Activated CD8-positive, alpha-beta memory T cell treated with anti-CD3 and anti-CD28 coated beads, Interleukin-2, amount 50 U/mL, for 4 hours (primary cell): Measurements from ENCODE around the gene HGFAC.

Experiments used
- DNase-seq: peaks from one replicate; pipeline ENCODE4 v3.0.0-alpha.2; 2020

HGFAC gene

DNA sequence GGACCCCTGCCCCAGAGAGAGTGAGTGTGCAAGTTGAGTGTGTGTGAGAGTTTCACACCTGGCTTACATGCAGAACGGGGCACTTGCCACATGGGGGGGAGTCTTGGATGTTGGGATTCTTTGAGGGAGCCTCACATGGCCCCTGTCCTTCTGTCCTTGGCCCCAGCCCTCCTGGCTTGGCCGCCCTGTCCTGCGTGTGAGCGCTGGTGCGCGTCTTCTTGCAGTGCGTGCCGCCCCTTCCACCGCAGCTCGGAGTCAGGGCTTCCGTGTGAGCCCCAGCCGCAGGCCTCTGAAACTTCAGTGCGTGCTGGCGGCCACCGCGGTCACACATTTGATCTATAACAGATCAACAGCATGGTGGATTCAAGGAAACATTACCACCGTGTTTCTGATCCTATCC is 30.1 kb upstream of the HGFAC start:
- no peak for DNase-seq

DNA sequence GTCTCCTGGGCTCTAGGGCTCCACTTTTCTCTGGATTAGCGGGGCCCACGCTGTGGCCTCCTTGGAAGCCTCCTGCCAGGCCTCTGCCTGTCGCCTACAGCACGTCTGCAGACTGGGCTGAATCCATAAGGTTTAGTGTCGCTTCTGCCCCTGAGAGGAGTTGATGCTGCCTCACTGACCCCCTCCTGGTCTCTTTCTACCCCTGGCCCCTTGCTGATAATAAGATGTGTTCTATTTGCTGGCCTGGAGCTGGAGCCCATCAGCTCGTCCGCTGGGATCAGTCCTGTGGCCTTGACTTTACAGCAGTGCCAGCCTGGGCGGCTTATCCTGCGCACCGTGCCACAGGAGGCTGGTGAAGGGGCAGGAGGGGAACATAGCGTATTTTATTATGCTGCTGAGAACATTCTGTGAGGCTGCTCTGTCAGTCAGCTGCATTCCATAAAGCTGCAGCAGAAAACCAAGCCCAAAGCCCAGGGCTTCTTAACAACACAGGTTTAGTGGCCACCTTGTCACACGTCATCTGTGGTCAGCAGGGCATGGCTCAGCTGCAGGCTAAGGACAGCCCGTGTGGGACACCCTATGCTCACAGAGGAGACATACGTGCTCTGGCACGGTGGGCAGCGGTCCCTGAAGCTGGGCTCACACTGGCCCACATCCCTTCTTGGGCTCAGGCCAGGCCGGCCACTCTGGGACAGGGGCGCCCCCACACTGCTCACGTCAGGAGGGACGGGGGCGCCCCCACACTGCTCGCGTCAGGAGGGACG is 29.3 kb upstream of the HGFAC start:
- no peak for DNase-seq

GRCh38 chr4:3413217-3413671 is 28.5 kb upstream of the HGFAC start:
- no peak for DNase-seq

DNA sequence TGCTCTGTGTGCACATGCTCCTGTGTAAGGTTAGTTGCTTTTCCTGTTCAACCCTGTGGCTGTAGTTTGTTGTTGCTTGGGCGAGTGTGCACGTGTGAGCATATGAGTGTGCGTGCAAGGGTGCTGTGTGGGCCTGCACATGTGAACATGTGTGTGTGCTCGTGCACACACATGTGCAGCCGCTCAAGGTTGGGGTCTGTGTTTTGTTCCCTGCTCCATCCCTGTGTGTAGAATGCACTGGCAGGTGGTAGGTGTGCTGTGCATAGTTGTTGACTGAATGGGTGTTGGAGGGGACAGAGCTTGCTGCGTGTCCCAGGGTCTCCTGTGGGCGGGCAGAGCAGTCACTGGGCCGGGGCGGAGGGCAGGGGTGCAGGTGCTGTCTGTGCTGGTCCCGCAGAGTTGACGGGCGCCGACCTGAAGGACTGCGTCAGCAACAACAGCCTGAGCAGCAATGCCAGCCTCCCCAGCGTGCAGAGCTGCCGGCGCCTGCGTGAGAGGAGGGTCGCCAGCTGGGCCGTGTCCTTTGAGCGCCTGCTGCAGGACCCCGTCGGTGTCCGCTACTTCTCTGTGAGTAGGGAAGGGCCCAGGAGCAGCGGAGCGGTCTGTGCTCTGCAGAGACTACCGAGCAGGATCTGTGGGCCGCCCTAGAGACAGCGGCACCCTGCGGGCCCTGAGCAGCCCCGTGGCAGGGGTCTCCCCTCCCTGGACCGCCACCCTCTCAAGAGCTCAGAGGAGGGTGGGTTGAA is 27.9 kb upstream of the HGFAC start:
- no peak for DNase-seq

GRCh38 chr4:3414421-3415279 is 27.1 kb upstream of the HGFAC start:
- no peak for DNase-seq

GRCh38 chr4:3415471-3416141 is 26.2 kb upstream of the HGFAC start:
- DNase-seq: no peak

DNA sequence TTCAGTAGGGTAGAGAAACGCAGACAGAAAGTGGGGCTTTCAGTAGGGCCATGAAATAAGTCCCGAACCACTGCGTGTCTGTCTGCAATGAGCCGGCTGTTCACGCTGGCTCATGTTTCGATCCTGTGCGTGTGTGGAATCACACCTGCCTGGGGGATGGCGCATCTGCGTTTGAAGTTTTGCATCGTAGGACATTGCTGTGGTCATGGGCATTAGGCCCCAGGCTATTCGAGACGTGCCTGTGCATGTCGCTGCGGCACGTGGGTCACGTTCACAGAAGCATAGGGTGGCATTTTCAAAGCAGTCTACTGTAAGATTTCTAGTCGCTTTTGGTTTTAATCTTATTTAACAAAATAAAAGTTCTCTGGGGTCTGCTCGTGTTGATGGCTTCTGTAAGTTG is 25.5 kb upstream of the HGFAC start:
- DNase-seq: no peak

DNA sequence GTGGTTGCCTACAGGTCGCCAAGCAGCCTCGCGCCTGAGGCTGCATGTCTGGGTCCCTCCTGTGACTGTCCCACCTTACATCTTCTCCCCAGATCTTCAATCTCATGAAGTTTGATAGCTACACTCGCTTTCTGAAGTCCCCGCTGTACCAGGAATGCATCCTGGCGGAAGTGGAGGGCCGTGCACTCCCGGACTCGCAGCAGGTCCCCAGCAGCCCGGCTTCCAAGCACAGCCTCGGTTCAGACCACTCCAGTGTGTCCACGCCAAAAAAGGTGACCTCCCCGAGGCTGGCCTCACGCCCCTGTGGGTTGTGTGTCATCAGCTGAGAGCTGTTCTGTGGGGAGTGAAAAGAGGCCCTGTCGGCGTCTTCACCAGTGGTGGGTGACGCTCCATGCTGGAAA is 24.9 kb upstream of the HGFAC start:
- no peak for DNase-seq

GRCh38 chr4:3417448-3417847 is 24.3 kb upstream of the HGFAC start:
- no peak for DNase-seq

- DNase-seq: no peak
These were observed 23.6 kb upstream of the HGFAC start for GRCh38 chr4:3418029-3418762.

- DNase-seq: no peak
These were observed 21.7 kb upstream of the HGFAC start for GRCh38 chr4:3419836-3420605.

DNA sequence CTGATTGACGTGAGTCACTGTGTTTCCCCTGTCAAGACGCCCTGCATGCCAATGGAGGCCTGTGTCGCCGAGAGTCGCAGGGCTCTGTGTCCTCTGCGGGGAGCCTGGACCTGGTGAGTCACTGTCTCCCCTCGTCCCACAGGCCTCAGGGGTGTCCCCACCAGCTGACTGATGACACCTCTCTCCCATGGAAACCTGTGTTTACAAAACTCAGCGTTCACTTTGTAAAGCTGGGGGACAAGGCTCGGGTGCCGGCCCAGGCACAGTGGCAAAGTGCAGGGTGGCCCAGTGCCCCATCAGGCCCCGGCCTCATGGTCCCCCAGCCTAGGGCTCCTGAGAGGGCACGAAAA is 21.2 kb upstream of the HGFAC start:
- DNase-seq: no peak

DNA sequence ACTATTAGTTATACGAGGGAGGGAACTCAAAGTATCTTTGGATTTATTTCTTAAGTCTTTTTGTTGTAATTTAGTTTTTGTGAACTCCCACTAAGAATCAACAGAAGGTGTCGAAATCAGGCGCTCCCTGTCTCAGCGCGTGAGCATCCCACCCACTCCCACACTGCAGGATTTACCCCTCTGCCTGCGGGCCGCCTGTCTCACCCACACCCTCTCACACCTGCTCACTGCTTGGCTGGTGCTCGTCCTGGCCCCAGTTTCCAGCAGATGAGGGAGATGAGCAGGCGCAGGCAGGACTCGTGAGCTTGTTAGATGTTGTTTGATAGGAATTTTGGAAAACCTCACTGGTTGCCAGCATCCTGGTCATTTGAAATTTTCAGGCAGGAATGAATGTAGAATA is 20.8 kb upstream of the HGFAC start:
- no peak for DNase-seq

DNA sequence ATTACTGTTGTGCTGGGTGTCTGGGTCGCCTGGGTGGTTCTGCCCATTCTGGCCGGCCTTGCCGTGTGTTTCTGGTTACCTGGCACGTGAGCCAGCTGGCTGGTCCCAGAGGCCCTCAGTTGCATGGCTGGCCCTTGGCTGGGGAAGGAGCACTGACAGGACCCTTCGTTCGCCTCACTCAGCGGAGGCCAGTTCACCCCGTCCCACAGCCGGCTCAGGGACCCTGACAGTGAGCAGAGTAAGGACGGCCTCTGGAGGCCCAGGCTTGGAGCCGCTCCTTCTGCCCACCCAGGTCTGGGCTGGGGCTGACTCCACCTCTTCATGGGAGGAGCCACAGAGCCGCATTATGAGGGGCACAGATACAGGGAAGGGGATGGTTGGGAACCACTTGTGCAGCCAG is 20.3 kb upstream of the HGFAC start:
- no peak for DNase-seq

DNA sequence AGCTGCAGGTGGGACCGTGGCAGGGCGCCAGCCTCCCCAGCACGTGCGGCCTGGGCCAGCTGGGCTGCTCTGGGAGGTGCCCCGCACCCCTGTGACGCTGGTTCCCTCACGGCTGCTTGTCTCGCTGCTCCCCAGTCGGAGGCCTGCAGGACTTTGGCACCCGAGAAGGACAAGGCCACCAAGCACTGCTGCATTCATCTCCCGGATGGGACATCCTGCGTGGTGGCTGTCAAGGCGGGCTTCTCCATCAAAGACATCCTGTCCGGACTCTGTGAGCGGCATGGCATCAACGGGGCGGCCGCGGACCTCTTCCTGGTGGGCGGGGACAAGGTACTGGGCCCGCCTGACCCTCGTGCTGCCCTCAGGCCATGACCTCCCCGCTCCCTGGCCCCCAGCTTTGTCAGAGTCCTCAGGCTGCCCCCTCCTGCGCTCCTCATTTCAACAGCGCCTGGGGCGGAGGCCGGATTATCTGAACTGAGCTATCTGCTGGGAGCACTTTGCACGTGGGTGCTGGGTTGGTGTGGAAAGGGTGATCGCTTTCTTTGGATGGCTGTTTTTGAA is 19.4 kb upstream of the HGFAC start:
- no peak for DNase-seq

- no peak for DNase-seq
These were observed 18.9 kb upstream of the HGFAC start for GRCh38 chr4:3422808-3423297.

- no peak for DNase-seq
These were observed 18.4 kb upstream of the HGFAC start for GRCh38 chr4:3423406-3423805.

DNA sequence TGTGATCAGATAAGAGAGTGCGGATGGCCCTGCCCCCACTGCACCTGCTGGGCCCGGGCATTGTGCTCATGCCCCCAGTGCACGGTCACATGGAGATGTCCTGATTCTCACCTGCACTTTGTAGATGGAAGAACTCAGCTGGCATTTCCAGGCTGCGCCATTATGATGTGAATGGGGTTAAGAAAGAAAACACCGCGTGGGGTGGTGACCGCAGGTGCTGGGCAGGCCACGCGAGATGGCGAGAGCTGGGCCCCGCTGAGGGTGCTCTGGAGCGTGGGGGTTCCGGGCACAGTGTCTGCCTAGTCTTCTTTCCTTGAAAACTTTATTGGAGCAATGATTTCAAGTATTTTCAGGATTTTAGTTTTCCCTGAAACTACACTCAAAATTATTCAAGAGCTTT is 17.8 kb upstream of the HGFAC start:
- no peak for DNase-seq

DNA sequence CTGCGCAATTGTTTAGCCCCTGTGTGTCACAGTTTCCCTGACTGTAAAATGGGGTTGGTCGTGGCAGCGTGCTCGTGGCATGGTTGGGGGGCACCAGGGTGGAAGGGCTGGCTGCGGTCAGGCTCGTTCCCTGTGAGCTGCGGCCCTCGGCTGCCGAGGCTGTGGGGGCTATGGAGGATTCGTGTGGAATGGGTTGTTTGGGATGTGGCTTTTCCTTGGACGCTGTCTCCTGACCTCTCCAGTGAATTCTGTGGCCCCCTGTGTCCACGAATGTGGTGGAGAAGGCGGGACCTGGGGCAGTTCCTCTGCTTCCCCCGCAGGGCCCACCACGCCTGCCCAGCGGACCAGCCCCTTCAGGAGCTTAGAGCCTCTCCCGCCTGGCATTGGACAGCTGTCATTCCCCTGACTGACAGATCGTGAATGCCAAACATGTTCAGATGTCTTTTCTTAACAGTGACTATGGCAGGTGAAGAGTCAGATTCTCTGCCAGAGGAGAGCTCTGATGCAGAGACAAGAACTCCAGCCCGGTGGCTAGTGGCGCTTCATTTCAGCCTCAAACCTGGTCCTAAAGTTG is 17.2 kb upstream of the HGFAC start:
- DNase-seq: no peak

- no peak for DNase-seq
These were observed 15.2 kb upstream of the HGFAC start for GRCh38 chr4:3426465-3427133.
